ENCODE measurements around the gene CUX1.

The CUX1 gene

GRCh38 chr7:102054158-102054557 lies 236.7 kb downstream of the CUX1 start:
- DNase-seq, result no peak

GRCh38 chr7:102055181-102055976 lies 238.0 kb downstream of the CUX1 start:
- no peak for DNase-seq

GRCh38 chr7:102059524-102059923 lies 242.1 kb downstream of the CUX1 start:
- DNase-seq, result no peak

- no peak for DNase-seq
Measured at GRCh38 chr7:102061354-102061945, 244.0 kb downstream of the CUX1 start.

- DNase-seq, result peak; percentile 48
Measured at GRCh38 chr7:102061981-102062390, 244.6 kb downstream of the CUX1 start.

GRCh38 chr7:102063690-102064180 lies 246.3 kb downstream of the CUX1 start:
- DNase-seq, result no peak

GRCh38 chr7:102064361-102065025 lies 247.1 kb downstream of the CUX1 start:
- DNase-seq, result peak; percentile 40

GRCh38 chr7:102065226-102065625 lies 247.8 kb downstream of the CUX1 start:
- no peak for DNase-seq

GRCh38 chr7:102066476-102066875 lies 249.1 kb downstream of the CUX1 start:
- no peak for DNase-seq

- no peak for DNase-seq
Measured at GRCh38 chr7:102068846-102069245, 251.4 kb downstream of the CUX1 start.

GRCh38 chr7:102069931-102070629 lies 252.7 kb downstream of the CUX1 start:
- DNase-seq, result no peak

- DNase-seq, result no peak
Measured at GRCh38 chr7:102072003-102072402, 254.6 kb downstream of the CUX1 start.

- DNase-seq, result no peak
Measured at GRCh38 chr7:102072636-102073209, 255.3 kb downstream of the CUX1 start.

- no peak for DNase-seq
Measured at GRCh38 chr7:102073931-102074880, 256.8 kb downstream of the CUX1 start.

GRCh38 chr7:102075126-102075525 lies 257.7 kb downstream of the CUX1 start:
- DNase-seq, result no peak

- DNase-seq, result no peak
Measured at GRCh38 chr7:102075553-102076135, 258.2 kb downstream of the CUX1 start.

- no peak for DNase-seq
Measured at GRCh38 chr7:102077081-102077480, 259.7 kb downstream of the CUX1 start.

GRCh38 chr7:102079140-102080018 lies 262.0 kb downstream of the CUX1 start:
- no peak for DNase-seq

GRCh38 chr7:102080019-102080433 lies 262.6 kb downstream of the CUX1 start:
- no peak for DNase-seq

All from femur (tissue), 1 donor.